HK-2 (cell line): ENCODE results near the gene SEC16B.

ENCODE experiments used
- DNase-seq: peaks from one replicate; pipeline ENCODE4 v3.0.0-alpha.2; 2018; ENCODE audit not compliant: unreplicated experiment

SEC16B gene

GRCh38 chr1:177969825-177970371 is at the start of gene SEC16B:
SEC16B (minus strand) TSS chr1:177970058; CDS start chr1:177967981, 2,077 bp downstream.
- DNase-seq, result no peak

DNA sequence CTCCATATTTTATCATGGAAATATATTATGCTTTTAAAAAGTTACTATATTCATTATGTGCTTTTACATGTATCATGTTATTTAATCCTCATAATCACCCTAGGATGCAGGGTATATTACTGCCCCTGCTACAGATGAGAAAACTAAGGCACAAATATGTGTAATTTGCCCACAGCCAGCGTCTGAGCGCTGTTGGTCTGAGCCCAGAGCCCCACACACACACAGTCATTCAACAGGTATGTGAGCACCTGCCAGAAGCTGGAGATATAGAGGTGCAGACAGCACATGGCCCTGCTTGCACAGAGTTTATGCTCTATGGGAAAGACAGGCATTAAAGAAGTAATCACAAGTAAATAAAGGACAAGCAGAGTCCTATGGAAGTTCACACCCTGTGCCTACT is 49.8 kb upstream of the SEC16B start:
- no peak for DNase-seq

- no peak for DNase-seq
These were observed 49.4 kb upstream of the SEC16B start for GRCh38 chr1:178019208-178019607.

DNA sequence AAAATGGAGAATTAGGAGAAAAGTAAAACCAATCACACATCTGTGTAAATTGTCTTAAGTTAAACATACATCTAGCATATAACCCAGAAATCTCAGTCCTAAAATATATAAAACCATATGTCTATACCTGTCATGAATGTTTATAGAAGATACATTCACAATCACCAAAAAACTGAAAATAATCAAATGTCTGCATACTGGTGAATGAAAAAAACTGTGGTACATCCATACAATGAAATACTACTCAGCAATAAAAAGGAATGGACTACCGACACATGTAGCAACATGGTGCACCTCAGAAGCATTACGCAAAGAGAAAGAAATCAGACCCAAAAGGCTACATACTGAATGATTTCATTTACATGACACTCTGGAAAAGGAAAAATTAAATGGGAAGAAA is 47.7 kb upstream of the SEC16B start:
- no peak for DNase-seq

GRCh38 chr1:178011864-178012503 is 42.1 kb upstream of the SEC16B start:
- DNase-seq, result no peak

- peak; percentile 42 for DNase-seq
These were observed 41.6 kb upstream of the SEC16B start for GRCh38 chr1:178011465-178011828.

DNA sequence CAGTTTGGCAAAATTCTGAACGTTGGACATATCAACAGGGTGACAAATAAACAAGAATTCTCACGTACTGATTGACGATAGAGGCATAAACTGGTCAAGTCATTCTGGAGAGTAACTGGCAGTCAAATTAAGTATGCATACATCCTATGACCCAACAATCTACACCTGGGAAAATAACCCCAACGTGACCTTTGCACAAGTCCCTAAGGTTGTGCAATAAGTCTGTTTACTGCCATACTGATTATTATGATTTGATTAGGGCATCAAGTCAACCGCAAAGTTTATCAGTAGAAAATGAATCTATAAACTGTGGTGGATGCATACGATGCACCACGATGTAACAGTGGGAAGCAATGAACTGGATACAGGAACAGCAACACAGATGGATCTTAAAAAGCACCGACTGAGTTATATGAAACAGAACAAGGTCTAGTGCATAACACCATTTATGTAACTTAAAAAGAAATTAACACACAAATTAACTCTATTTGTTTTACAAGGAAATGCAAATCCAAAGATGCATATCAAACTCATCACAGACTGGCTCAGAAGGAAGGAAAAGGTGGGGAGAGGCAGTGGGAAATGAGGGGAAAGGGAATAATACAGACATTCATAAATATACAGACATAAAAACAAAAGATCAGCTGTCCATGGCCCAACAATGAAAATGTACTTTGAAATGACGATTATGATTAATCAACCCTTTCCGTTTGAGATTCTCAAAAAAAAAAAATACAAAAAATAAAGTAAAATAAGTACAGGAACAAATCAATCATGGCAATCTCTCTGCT is 41.0 kb upstream of the SEC16B start:
- no peak for DNase-seq

DNA sequence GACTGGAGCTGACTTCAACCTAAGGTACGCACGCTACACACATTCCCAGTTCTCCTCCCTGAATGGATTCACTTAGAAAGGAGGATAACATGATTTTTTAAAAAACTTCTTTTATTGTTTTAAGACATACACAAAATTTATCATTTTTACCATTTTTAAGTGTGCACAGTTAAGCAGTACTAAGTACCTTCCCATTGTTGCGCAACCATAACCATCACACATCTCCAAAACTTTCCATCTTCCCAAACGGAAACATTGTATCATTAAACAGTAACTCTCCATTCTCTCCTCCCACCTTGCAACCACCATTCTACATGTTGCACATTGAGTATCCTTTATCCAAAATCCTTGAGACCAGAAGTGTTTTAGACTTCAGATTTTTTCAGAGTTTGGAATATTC is 36.2 kb upstream of the SEC16B start:
- DNase-seq, result no peak

DNA sequence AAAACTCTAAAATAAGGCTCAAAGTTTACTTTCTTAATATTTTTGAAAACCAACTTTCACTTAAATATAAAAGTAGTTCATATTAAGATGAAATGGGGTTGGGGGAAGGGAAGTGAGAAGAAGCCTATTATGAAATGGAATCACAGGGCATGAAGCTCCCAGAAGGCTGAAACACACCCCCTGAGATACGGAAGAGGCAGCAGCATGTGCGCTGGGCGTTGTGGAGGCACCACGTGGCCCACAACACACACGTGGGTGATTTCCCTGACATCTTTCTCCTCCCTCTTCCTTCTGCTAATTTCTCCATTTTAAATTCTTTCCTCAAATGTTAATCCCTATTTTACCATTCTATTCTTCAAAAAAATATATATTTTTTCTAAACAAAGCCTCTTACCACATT is 35.6 kb upstream of the SEC16B start:
- no peak for DNase-seq

- no peak for DNase-seq
These were observed 35.1 kb upstream of the SEC16B start for GRCh38 chr1:178004926-178005391.

- no peak for DNase-seq
These were observed 29.1 kb upstream of the SEC16B start for GRCh38 chr1:177998696-177999631.

GRCh38 chr1:177996957-177997356 is 27.1 kb upstream of the SEC16B start:
- DNase-seq, result no peak

DNA sequence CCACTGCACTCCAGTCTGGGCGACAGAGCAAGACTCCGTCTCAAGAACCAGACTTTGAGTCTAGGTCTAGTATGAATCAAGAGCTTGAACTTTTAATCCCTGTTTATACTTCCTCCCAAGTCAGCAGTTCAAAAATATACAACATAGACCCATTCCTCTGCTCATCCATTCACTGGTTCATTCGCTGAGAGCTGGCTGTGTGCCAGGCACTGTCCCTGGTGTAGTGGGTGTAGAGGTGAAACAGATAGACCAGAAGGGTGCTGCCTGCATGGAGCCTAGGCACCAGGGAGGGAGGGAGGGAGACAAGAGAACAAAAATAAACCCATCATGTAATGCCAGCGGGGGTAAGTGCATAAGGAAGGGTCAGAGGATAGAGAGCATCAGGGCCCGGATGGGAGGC is 25.5 kb upstream of the SEC16B start:
- DNase-seq, result no peak

GRCh38 chr1:177986281-177986680 is 16.4 kb upstream of the SEC16B start:
- peak; percentile 13 for DNase-seq

GRCh38 chr1:177984761-177985160 is 14.9 kb upstream of the SEC16B start:
- no peak for DNase-seq

GRCh38 chr1:177984136-177984525 is 14.3 kb upstream of the SEC16B start:
- peak; percentile 64 for DNase-seq

DNA sequence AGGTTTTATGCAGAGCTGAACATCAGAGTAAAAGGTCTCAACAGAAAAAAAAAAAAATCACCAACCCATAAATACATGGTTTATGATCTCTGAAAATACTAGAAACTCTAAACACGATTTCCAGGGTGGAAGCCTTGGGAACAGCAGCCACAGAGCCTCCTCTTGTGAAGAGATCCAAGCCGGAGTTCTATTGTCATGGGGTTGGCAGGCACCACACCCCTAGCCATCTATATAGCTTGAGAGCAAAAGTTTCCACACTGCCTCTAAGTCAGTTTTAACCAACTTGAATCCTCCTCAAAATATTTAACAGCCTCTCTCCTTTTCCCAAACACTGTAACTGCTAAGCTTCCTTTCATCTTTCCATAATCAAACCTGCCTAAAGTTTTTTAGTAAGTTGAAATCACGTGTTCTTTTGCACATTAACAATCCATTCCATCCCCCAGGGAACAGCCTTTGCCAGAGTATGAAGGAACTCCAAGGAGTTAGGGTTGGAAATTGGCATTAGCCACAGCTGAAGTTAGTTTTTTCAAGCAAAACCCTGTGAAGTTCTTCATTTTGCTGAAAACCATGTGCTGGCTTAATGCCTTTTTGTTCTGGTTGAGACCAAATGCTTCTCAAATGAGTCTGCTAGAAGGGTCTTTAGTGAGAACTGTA is 13.8 kb upstream of the SEC16B start:
- DNase-seq, result no peak

GRCh38 chr1:177983077-177983476 is 13.2 kb upstream of the SEC16B start:
- DNase-seq, result no peak

DNA sequence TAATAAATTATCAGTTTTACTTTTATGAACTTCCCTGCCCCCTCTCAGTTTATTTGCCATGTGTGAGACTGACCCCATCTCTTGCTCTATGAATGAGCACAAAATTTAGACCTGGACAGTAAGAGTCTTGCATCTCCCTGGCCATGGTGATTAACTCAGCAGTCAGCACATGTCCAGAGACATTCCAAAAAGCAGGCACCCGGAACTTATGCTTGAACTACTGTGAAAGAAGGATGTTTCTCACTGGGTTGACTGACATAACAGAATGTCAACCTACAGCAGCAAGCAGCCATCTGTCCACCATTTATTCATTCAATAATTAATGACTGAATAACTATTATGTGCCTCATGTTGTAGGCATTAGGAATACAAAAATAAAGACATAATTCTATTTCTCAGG is 11.3 kb upstream of the SEC16B start:
- DNase-seq, result peak; percentile 34

DNA sequence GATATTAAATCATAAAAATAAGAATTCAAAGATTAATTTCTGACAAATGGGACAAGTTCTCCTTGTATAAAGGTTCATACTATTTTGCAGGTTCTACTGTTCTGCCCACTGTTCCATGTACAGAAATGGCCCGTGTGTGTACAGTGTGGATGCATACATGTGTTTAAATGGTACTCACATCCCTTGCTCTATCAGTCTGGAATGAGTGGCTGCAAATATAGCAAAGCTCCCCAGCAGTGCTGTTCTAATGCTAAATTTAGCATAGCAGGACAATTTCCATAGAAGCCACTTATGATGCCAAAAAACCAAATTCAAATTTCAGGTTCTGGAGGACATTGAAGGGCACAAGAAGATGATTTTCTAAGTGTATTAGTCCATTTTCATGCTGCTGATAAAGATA is 9.4 kb upstream of the SEC16B start:
- no peak for DNase-seq

DNA sequence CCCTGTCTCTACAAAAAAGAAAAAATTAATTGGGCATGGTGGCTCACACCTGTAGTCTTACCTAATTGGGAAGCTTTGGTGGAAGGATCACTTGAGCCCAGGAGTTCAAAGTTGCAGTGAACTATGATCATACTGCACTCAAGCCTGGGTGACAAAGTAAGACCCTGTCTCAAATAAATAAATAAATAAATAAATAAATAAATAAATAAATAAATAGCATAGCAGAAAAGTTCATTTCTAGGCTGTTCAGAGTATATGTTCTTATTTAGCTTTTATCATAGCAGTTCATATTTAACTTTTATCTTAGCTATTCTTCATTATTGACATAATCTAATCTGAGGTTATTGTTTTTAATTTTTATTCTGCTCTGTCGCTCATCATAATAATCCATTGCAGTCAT is 8.7 kb upstream of the SEC16B start:
- DNase-seq, result no peak

GRCh38 chr1:177977141-177977540 is 7.3 kb upstream of the SEC16B start:
- no peak for DNase-seq
